H9 (cell line): ENCODE data around the gene ITGB3. TPM values are rescaled to one million over a fixed set of nuclear protein-coding genes. Genes with fewer than 3 reads are reported as not detected.
A peak's percentile ranks its signal among the peaks of the same experiment; 100 is the strongest.

Experiments used
- DNase-seq: peaks from one replicate; pipeline ENCODE4 v3.0.0-alpha.2; 2017
- H2AFZ ChIP-seq: one replicate; pipeline ENCODE4 v1.6.1; 2013; ENCODE audit warnings: mild to moderate bottlenecking, low read length, control low read depth, moderate library complexity
- H2AK5ac ChIP-seq: 2 replicates; pipeline ENCODE4 v1.6.1; 2013; ENCODE audit warnings: low read length, control low read depth, mixed read lengths; ENCODE audit not compliant: insufficient read length
- H2BK120ac ChIP-seq: one replicate; pipeline ENCODE4 v1.6.1; 2013; ENCODE audit warnings: low read depth, mild to moderate bottlenecking, low read length, control low read depth, inconsistent platforms; ENCODE audit not compliant: poor library complexity, severe bottlenecking
- H2BK12ac ChIP-seq: 2 replicates; pipeline ENCODE4 v1.6.1; 2013; ENCODE audit warnings: low read length, control low read depth, mixed read lengths, low read depth; ENCODE audit not compliant: insufficient read length
- H2BK15ac ChIP-seq: 2 replicates; pipeline ENCODE4 v1.6.1; 2013; ENCODE audit warnings: low read depth, low read length, control low read depth
- H2BK20ac ChIP-seq: one replicate; pipeline ENCODE4 v1.6.1; 2013; ENCODE audit warnings: low read depth, mild to moderate bottlenecking, low read length, control low read depth, inconsistent platforms; ENCODE audit not compliant: poor library complexity, severe bottlenecking
- H2BK5ac ChIP-seq: 2 replicates; pipeline ENCODE4 v1.6.1; 2013; ENCODE audit warnings: low read length, control low read depth, mixed read lengths; ENCODE audit not compliant: insufficient read length
- H3K14ac ChIP-seq: 2 replicates; pipeline ENCODE4 v1.6.1; 2013; ENCODE audit warnings: low read length, control low read depth; ENCODE audit not compliant: insufficient read depth
- H3K18ac ChIP-seq: 2 replicates; pipeline ENCODE4 v1.6.1; 2013; ENCODE audit warnings: low read depth, mild to moderate bottlenecking, mixed read lengths, low read length, control low read depth; ENCODE audit not compliant: insufficient read length
- H3K23ac ChIP-seq: 2 replicates; pipeline ENCODE4 v1.6.1; 2013; ENCODE audit warnings: low read length, control low read depth, mixed read lengths, low read depth; ENCODE audit not compliant: insufficient read length
- H3K23me2 ChIP-seq: 2 replicates; pipeline ENCODE4 v1.6.1; 2013; ENCODE audit warnings: low read depth, mild to moderate bottlenecking, mixed read lengths, low read length, control low read depth; ENCODE audit not compliant: insufficient read length, poor library complexity, severe bottlenecking
- H3K27ac ChIP-seq: 2 replicates; pipeline ENCODE4 v1.5.1; 2013; ENCODE audit warnings: low read length, control low read depth, mixed read lengths, low read depth; ENCODE audit not compliant: insufficient read length
- H3K27me3 ChIP-seq: 2 replicates; pipeline ENCODE4 v1.6.1; 2013; ENCODE audit warnings: low read length, control low read depth, inconsistent platforms; ENCODE audit not compliant: insufficient read depth
- H3K4ac ChIP-seq: 2 replicates; pipeline ENCODE4 v1.6.1; 2013; ENCODE audit warnings: low read depth, mild to moderate bottlenecking, control low read depth, inconsistent platforms, low read length, moderate library complexity
- H3K4me1 ChIP-seq: 2 replicates; pipeline ENCODE4 v1.6.1; 2013; ENCODE audit warnings: low read length, control low read depth, inconsistent platforms; ENCODE audit not compliant: insufficient read depth
- H3K4me2 ChIP-seq: 2 replicates; pipeline ENCODE4 v1.6.1; 2013; ENCODE audit warnings: low read length, control low read depth, mixed read lengths; ENCODE audit not compliant: insufficient read length, insufficient read depth
- H3K56ac ChIP-seq: 2 replicates; pipeline ENCODE4 v1.6.1; 2013; ENCODE audit warnings: low read depth, mild to moderate bottlenecking, mixed read lengths, low read length, control low read depth; ENCODE audit not compliant: insufficient read length
- H3K79me1 ChIP-seq: 2 replicates; pipeline ENCODE4 v1.6.1; 2013; ENCODE audit warnings: low read depth, mild to moderate bottlenecking, moderate library complexity, low read length, control low read depth, inconsistent platforms; ENCODE audit not compliant: insufficient read depth, poor library complexity, severe bottlenecking
- H3K79me2 ChIP-seq: 2 replicates; pipeline ENCODE4 v1.6.1; 2013; ENCODE audit warnings: low read length, control low read depth, inconsistent platforms; ENCODE audit not compliant: insufficient read depth
- H3K9ac ChIP-seq: 2 replicates; pipeline ENCODE4 v1.6.1; 2013; ENCODE audit warnings: low read length, control low read depth, mixed read lengths; ENCODE audit not compliant: insufficient read length; ENCODE audit errors: extremely low read depth
- H3K9me3 ChIP-seq: one replicate; pipeline ENCODE4 v1.6.1; 2013; ENCODE audit warnings: low read depth, low read length, inconsistent platforms; ENCODE audit not compliant: control insufficient read depth
- H3T11ph ChIP-seq: one replicate; pipeline ENCODE4 v1.6.1; 2013; ENCODE audit warnings: mild to moderate bottlenecking, low read length, control low read depth, inconsistent platforms
- H4K20me1 ChIP-seq: one replicate; pipeline ENCODE4 v1.6.1; 2013; ENCODE audit not compliant: control insufficient read depth, insufficient read length, insufficient read depth
- H4K5ac ChIP-seq: 2 replicates; pipeline ENCODE4 v1.6.1; 2013; ENCODE audit warnings: low read depth, mild to moderate bottlenecking, mixed read lengths, low read length, control low read depth; ENCODE audit not compliant: insufficient read length
- H4K8ac ChIP-seq: replicated peaks from 2 replicates; pipeline ENCODE4 v1.6.1; 2013; ENCODE audit warnings: low read length, control low read depth, mixed read lengths, low read depth; ENCODE audit not compliant: insufficient read length
- H4K91ac ChIP-seq: 2 replicates; pipeline ENCODE4 v1.6.1; 2013; ENCODE audit warnings: low read depth, mild to moderate bottlenecking, moderate library complexity, mixed read lengths, low read length, control low read depth; ENCODE audit not compliant: insufficient read length
- H3K27ac Mint-ChIP-seq, 3 experiments: 2 replicates in 2 of 3; 3 replicates in 1 of 3; pipeline ENCODE4 v1.8.0; 2020 to 2021; ENCODE audit warnings: mixed read lengths in 3 of 3, mild to moderate bottlenecking in 1 of 3, moderate library complexity in 1 of 3
- H3K27me3 Mint-ChIP-seq: 2 replicates; pipeline ENCODE4 v1.8.0; 2021; ENCODE audit warnings: low read depth, mild to moderate bottlenecking, moderate library complexity, mixed read lengths
- H3K36me3 Mint-ChIP-seq, 3 experiments: 2 replicates in 2 of 3; 3 replicates in 1 of 3; pipeline ENCODE4 v1.8.0; 2020 to 2021; ENCODE audit warnings: low read depth in 3 of 3, mixed read lengths in 3 of 3; ENCODE audit not compliant: insufficient read depth in 1 of 3
- H3K4me1 Mint-ChIP-seq, 2 experiments: 2 replicates each; pipeline ENCODE4 v1.8.0; 2020; ENCODE audit warnings: mixed read lengths in 2 of 2
- H3K4me3 Mint-ChIP-seq, 2 experiments: 2 replicates in 1 of 2; 3 replicates in 1 of 2; pipeline ENCODE4 v1.8.0; 2020 to 2021; ENCODE audit warnings: mild to moderate bottlenecking in 2 of 2, mixed read lengths in 2 of 2, moderate library complexity in 1 of 2
- H3K9me3 Mint-ChIP-seq, 2 experiments: 2 replicates in 1 of 2; 3 replicates in 1 of 2; pipeline ENCODE4 v1.8.0; 2020; ENCODE audit warnings: mild to moderate bottlenecking in 2 of 2, mixed read lengths in 2 of 2, moderate library complexity in 1 of 2
- CTCF ChIP-seq: fragments of 200-600 bp; sonication (generic); conservative IDR thresholded peaks from 3 replicates; pipeline ENCODE4 v1.8.0; 2021; ENCODE audit warnings: antibody characterized with exemption, mild to moderate bottlenecking
- WGBS: extraction: QIAGEN DNeasy Blood & Tissue Kit; methylation state at CpG from one replicate; pipeline ENCODE4 v1.1.7; 2013; ENCODE audit warnings: missing lambda C conversion rate, low lambda C conversion rate, mixed read lengths; ENCODE audit not compliant: insufficient read length; ENCODE audit errors: extremely low coverage; 5-methylcytosine and 5-hydroxymethylcytosine counted together
- total RNA-seq: library from RNA; stranded (reverse); gene quantifications from 2 replicates; pipeline ENCODE4 v1.2.1, GENCODE V29; 2021

Gene ITGB3
- total RNA-seq, 1 experiment from 2014 or later, result not detected

GRCh38 chr17:47204722-47205418 lies 48.8 kb upstream of the ITGB3 start:
- H3K36me3 Mint-ChIP-seq, result no peaks in the 10 kb centered on the region
- no peak overlapping the region for H3K27ac ChIP-seq
- no peak overlapping the region for H2BK20ac ChIP-seq
- no peaks in the 10 kb centered on the region for H4K20me1 ChIP-seq
- no peak overlapping the region for H2BK12ac ChIP-seq
- H3K9me3 ChIP-seq, result no peaks in the 10 kb centered on the region
- no peak overlapping the region for H2BK5ac ChIP-seq
- no peak overlapping the region for H3K56ac ChIP-seq
- peak overlapping the region; percentile 42 for H2AFZ ChIP-seq
- no peaks in the 10 kb centered on the region; the same call in 1 of the 2 replicates for H3K27me3 ChIP-seq
- no peak overlapping the region for H3K4ac ChIP-seq
- no peak overlapping the region for H4K5ac ChIP-seq
- no peak overlapping the region for H4K91ac ChIP-seq
- H2AK5ac ChIP-seq, result no peak overlapping the region
- no peak overlapping the region for H2BK15ac ChIP-seq
- H3K79me2 ChIP-seq, result no peaks in the 10 kb centered on the region
- H3K79me1 ChIP-seq, result no peaks in the 10 kb centered on the region
- H3K23ac ChIP-seq, result no peak overlapping the region
- H4K8ac ChIP-seq, result no peak overlapping the region
- peaks cover 14 to 26% of the 10 kb centered on the region in 2 experiments for H3K4me1 Mint-ChIP-seq
- DNase-seq, result no peak
- H3K9ac ChIP-seq, result no peak overlapping the region
- no peak for TF ChIP-seq CTCF
- H3K4me2 ChIP-seq, result no peak overlapping the region
- H3K18ac ChIP-seq, result no peak overlapping the region
- H3K23me2 ChIP-seq, result no peaks in the 10 kb centered on the region
- WGBS, result no CpG with 5 or more reads among the region's 6 CpGs
- H3K14ac ChIP-seq, result peak overlapping the region; percentile 41; the same call in 1 of the 2 replicates
- no peak overlapping the region; a peak in 1 of 7 replicates for H3K27ac Mint-ChIP-seq
- H3K4me3 Mint-ChIP-seq, result no peak overlapping the region
- no peak overlapping the region for H2BK120ac ChIP-seq
- H3K4me1 ChIP-seq, result peaks cover 10% of the 10 kb centered on the region
- H3K9me3 Mint-ChIP-seq, result no peaks in the 10 kb centered on the region
- H3K27me3 Mint-ChIP-seq, result peaks cover 1% of the 10 kb centered on the region
- H3T11ph ChIP-seq, result no peak overlapping the region
